GM18508 (cell line): ENCODE data around the gene PEPD.

ENCODE experiments used
- ATAC-seq: cut with Tn5 transposase; IDR thresholded peaks from one replicate; pipeline ENCODE4 v1.9.1; 2021; ENCODE audit warnings: moderate number of reproducible peaks; ENCODE audit not compliant: insufficient read depth, unreplicated experiment

PEPD gene

DNA sequence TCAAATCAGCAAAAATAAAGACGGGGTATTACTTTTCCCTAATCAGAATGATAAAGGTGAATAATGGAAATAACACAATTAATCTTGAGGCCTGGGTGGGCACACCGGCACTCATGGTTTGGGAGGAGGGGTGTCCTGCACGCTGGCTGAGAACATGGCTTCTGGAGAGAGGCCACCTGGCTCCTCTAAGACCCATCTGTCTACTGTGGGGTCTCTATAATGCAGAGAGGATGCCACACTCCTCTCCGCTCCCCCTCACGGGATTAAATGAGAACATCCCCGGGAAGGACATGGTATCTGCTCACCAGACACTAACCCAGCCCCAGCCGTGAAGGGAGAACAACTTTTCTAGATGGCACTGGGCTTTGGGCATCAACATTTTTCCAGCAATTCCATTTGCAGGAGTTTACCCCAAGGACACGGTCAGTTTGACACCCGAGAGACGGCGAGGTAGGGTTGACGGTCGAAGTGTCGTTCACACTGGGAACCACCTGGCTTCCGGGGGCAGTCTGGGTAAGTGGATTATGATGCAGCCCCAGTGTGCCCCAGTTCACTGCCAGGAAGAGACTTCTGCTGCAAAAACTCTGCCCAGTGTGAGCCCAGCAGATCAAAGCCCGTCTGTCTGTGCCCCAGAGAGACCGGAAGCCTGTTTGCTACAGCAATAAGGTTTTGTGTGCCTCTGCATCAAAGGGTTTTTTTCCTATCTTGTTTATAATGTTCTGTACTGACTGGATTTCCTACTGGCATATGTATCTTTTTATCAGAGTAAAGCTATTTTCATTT, 91.5 kb downstream of the PEPD start:
- no peak for ATAC-seq

DNA sequence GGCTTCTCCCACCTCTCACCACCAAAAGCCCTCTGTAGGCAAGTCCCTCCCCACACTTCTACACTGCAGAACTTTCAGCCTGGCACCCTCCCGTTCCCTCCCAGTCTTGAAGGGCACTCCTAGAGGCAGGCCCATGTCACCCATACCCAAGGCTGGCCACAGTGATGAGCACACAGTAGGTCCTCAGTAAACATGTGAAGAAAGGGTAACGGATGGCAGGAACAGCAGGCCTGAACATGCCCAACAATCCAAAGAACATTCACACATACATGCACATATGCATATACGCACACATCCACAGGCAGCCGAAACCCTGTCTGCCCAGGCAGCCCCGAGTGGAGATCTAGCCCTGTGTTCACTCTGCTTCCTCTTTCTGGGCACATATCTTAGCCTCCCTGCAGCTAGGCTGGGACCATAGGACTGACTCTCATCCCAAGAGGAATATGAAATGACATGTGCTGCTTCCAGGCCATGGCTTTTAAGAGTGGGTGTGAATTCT, 92.9 kb downstream of the PEPD start:
- no peak for ATAC-seq

DNA sequence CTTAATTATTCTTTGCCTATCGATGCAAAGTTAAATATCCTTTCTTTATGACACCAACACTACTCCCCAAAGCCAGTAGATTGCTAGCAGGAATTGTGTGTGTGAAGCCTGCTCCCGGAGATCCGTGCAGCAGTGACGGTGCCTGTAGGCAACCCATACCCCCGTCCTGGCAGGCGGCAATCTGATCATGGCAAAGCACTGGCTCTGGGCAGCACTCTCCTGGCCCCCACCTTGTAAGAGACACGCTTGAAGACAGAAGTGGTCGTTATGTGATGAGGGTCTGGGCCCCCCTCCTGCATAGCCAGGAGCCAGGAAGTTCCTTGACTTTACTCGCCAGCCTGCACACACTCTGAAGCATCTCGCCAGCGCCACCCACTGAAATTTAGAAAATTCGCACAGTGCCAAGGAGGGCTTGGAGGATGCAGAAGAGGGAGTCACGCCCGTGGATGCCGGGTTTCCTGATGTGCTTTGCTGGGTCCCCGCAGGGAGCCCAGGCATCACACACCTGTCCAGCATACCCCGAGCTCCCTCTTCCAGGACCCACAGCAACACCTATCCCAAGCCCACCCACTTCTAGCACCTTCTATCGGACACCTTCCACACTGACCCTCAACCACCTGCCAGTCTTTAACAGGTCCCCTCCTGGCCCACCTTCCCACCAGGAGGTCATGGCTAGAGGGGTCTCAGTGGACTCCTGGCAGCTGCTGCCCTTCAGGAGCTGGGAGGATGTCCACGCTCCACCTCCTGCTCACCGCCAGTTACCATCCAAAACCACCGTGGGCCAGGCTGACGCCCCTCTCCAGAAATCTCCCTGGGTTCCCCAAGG, 93.6 kb downstream of the PEPD start:
- ATAC-seq, result no peak

DNA sequence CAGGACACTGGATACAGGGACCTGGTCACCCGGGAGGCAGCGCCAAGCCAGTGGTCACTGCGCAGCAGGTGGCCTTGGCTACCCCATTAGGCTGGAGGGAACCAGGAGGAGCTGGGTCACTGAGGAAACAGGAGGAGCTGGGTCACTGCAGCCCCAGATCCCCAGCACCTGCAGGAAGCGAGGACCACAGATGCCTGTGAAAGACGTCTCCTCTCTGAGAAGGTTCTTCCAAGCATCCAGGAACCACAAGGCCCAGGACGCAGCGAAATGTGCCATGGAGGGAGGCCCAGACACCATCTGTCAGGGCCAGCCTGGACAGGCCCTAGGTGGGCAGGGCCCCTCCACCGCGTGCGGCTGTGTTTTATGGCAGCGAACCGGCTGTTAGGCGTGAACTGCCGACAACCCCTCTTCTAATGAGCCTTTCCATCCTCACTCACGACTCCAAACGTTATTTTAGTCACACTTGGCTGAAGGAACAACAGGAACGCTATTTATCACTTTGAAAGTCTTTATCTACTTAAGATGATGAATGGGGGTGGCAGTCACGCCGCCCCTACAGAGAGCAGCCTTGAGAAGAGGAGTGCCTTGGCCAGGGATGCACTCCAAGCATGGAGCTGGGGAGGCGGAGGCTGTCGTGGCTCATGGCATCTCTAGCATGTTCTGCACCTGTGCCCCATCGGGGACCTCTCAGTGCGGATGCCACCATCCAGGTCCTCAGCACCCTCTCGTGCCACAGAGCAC, 94.8 kb downstream of the PEPD start:
- ATAC-seq, result no peak

DNA sequence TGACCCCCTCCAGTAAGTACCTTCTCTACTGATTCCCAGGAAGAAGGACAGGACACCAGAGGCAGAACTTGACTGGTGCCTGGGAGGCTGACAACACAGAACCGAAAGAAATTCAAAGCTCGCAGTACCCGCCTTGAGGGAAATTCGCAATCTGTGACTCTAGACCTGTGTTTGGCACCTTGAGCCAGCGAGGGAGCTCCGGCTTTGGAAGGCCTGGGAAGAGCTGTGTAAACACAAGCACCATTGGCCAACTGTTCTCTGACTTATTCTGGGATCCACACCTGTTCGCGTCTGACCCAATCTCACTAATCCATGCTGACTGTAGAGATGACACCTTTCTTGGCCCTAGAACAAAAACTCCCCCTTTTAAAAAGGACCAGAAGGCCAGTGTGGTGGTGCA, 97.4 kb downstream of the PEPD start:
- ATAC-seq, result no peak

DNA sequence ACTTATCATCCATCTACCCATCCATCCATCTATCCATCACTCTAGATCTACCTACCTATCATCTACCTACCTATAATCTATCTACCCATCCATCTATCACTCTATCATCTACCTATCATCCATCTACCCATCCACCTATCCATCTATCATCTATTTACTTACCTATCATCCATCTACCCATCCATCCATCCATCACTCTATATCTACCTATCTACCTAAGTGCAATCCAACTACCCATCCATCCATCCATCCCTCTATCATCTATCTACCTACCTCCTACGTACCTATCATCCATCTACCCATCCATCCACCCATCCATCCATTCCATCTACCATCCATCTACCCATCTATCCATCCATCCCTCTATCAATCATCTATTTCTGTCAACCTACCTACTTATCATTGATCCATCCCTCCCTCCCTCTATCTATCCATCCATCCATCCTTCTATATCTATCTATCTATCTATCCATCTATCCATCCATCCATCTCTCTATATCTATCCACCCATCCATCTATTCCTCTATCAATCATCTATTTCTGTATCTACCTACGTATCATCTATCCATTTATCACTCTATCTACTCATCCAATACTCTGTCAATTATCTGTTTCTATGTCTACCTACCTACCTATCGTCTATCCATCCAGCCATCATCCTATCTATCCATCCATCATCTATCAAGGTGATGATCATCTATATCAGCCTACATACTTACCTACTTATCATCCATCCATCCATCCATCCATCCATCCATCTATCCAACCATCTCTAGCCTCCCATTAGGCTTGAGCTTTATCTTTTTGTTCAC, 99.0 kb downstream of the PEPD start:
- no peak for ATAC-seq

DNA sequence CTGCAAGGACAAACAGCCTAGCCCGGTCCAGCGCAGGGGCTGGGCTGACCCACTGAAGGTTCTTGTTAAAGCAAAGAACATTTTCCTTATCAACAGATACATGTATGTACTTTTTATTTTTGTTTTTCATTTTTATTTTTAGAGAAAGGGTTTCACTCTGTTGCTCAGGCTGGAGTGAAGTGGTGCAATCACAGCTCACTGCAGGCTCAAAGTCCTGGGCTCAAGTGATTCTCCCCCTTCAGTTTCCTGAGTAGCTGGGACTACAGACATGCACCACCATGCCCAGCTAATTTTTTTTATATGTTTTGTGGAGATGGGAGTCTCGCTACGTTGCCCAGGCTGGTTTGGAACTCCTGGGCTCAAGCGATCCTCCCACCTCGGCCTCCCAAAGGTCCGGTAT, 100.2 kb downstream of the PEPD start:
- ATAC-seq, result no peak

DNA sequence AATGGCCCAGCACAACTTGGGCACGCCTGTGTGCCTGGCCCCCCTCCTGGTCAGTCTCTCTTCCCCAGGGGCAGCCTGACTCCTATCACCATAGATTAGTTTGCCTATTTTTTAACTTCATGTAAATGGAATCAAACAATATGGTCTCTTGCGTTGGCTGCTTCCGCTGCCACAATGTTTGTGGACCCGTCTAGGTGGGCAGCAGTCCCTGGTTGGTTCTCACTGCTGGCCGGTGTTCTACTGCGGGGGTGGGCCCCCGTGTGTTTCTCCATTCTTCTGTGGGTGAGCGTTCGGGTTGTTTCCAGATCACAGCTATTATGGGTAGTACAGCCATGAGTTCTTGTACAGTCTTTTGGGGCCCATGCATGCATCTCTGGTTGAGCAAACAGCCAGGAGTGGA, 100.8 kb downstream of the PEPD start:
- ATAC-seq, result no peak

DNA sequence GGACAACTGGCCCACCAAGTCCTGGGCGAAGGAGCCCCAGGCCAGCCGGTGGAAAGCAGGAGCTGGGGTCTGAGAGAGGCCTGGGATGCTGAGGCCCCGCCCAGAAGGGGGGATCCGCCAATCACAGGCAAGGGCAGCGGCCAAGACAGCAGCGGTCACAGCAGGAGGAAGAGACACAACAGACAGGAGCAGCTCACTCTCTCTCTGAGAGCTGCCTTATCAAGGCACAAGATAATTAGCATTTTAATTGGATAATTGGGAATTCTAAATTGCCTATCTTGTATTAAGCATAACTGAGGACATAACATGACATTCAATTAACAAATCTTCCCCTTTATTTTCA, 101.8 kb downstream of the PEPD start:
- ATAC-seq, result no peak

DNA sequence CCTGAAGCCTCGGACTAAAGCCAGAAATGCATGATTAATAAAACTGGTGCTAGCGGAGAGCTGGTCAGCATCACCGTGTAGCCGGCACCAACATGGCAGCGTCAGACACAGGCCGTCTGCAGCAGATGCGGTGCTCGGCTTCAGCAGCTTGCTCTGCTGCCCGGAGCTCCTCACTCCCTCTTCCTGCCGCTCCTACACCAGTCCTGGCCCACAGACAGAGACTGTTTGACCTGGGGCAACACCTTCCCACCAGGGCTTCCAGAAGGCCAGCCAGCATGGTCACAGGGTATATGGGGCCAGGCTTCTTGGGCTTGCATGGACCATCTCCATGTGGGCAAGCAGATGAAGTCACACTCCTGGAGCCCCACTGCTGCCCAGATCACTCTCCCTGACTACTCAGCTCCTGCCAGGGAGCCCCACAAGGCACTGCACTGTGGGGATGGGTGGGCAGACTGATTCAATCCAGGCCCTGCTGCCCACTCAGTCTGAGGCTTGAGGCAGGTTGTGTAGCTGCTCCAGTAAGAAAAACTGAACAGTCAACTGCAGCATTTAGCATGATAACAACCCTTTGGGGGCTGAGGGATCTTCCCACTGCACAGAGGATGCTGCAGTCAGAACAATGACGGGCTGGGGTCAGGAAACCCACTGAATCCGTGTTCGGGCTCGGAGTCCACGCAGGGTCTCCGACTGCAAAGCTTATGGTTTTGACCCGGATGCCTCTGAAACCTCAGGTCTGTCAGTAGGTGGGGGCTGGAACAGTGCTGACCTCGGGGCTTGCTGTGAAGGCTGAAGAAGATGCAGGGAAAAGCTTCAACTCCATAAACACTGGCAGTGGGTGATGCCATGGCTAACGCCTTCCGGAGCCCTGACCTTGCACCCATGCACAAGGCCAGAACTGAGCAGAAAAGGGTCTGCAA, 102.5 kb downstream of the PEPD start:
- ATAC-seq, result no peak

DNA sequence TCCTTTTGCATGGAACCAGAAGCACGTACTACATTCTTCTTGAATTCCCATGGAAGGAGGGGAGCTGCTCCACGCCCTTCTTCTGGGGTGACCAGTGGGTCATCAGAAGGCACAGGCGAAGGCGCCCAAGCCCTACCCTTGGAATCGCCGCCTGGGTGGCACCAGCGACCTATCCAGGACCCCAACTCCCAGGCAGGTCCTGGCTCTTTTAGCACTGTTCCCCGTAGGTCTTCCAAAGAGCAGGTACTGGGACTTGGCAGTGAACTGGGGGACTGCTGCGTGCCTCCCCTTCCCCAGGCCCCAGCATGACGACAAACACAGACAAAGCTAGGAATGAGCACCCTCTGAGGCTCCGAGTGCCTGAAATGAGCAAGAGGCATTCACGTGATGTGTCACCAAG, 103.1 kb downstream of the PEPD start:
- ATAC-seq, result no peak

DNA sequence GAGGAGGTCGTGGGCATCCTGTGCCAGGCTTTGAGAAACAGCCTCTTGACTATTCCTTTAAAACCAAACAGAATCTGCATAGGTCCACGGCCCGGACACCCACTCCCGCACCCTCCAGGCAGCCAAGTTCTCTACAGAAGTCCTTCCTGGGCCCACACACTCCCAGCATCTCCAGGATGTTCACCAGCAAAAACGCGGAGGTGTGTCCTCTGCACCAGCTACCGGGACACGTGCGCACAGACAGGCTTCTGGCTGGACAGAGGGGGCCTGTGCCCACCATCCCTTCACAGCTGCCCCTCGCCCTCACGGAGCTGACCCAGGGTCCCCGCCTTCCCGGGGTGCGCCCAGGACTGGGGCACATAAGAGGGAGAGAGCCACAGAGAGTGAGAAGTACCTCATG, 103.8 kb downstream of the PEPD start:
- ATAC-seq, result no peak

DNA sequence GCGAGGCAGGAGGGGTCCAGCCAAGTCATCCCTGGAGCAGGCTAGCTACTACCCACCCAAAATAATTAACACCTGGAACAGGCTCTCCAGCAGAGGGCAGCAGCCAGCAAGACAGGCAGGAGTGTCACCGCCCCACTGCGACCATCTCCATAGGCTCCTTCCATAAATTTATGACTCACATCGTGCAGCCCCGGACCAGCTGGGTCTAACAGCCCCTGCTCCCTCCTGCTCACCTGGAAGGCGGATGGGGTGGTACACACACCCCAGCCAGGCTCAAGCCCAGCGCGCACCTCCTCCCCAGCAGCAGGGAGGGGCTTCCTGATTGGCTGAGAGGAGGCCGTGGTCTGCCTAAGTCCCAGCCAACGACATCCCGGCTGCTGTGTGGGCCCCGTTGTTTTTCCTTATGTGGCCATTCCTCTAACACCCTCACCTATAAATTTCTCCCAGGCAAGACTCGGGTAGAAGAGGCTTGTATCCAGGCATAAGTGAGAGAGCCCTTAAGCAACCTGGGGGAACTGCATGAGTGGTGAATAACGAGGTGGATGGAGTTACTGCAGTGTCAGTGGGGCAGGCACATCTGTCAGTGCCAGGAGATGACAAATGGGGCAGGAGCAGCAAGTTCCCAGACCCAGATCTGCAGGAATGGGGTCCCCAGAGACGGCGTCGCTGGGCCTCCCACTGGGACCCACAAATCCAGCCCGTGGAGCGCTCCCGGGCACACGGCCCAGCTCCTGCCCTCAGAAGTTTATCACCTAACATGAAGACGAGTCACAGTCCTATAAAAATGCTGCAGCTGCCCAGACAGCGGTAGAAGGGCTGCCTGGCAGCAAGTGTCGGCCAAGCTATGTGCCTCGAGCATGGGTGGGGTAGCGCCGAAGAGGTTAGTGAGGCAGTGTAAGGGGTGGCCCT, 105.0 kb downstream of the PEPD start:
- no peak for ATAC-seq

DNA sequence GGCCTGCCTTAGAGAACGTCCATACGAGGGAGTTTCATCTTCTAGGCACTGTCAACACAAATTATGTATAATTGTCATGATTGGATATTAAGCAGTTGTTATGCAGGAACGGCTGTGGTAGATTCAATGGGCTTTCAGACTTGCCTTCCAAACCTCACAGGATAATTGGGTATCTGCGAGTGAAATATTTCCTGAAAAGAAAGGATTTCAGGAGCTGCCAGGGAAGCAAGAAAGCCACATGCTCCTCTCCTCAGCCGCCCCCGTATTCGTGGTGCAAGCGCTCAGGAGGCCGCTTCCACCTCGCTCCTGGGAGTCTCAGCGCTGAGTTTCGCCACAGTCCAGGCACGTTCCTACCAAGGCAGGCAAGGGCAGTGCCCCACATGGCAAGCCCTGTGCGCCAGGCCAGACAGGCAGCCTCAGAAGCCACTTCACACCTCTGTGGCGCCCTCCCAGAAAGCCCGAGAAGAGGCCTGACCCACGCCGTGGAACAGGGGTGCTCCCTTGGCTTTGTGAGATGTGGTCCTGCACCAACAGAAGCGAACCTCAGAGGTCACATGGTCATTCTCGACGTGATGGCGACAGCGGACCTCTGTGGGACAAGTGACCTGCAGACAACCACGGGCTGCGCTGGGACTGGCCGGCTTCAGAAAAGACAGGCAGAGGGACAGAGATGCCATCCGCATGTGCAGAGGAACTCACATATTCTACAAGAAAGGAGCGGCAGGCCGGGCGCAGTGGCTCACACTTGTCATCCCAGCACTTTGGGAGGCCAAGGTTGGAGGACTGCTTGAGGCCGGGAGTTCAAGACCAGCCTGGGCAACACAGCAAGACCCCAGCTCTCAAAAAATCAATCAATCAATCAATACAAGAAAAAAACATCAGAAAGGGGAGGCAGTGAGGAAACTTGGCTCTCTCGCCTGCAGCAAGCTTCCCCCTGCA, 106.7 kb downstream of the PEPD start:
- ATAC-seq, result no peak

DNA sequence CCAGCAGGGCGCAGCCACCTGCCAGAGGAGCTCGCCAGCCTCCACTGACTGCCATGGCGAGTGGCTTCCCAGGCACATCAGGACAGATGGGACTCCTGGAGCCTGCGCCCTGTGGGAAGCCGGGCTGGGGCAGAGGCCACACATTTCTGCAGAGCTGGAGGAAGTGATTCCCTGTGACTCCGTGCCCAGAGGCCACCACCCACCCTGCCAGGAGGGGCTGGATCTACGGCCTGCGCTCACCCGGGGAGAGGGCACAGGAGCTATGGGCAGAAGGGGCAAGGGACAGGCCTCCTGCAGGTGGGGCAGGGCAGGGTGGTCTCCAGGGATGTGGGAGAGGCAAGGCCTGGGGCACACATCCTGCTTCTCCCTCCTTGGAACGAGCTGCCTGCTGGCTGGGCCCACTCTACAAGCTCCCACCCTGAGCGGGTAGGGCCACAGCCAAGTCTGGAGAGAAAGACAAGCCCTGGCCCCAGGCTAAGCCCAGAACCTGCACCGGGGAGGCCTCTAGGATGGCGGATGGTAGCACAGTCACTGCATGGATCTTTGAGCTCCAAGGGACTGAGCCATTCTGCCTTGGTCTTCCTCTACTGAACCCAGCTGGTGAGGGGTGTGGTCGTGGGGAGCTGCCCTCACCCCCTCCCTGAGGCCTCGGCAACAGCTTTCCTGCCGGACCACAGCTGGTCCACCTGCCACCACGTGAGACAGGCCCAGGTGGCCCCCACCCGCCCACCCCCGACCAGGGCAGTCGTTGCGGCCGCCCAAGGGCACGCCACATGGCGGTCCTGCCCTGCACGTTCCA, 107.5 kb downstream of the PEPD start:
- no peak for ATAC-seq

DNA sequence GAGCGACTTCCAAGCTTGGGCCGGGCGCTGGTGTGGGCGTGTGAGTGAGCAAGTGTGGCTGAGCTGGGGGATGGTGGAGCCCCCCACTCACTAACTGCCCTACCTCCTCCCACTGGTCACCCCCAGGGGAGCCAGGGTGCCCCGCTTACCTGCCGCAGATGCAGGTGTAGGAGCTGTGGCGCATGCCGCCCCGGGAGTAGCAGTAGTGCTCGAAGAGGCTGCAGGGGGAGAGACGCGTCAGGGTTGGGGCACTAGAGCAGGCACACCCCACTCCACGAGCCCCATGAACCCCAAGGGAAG, 108.2 kb downstream of the PEPD start:
- no peak for ATAC-seq
